K562 (cell line): ENCODE data around the gene ETS2. TPM values are rescaled to one million over a fixed set of nuclear protein-coding genes. Genes with fewer than 3 reads are reported as not detected.

Experiments used
- FIP1L1 ChIP-seq: fragments of 200-400 bp; formaldehyde crosslinking; IDR thresholded peaks from 2 replicates; pipeline ENCODE4 v1.6.1; 2018; ENCODE audit warnings: mild to moderate bottlenecking, low read depth, low read length; ENCODE audit not compliant: poor library complexity, severe bottlenecking
- MEIS2 ChIP-seq: fragments of 450-650 bp; IDR thresholded peaks from 2 replicates; pipeline ENCODE4 v1.6.1; 2014; ENCODE audit warnings: mild to moderate bottlenecking; ENCODE audit not compliant: partially characterized antibody
- NR2C1 ChIP-seq, 2 experiments: fragments of 450-650 bp; IDR thresholded peaks; 2 replicates each; pipeline ENCODE4 v1.6.1; 2017; ENCODE audit warnings: mild to moderate bottlenecking in 2 of 2, antibody characterized with exemption in 1 of 2, inconsistent platforms in 1 of 2, missing compliant biosample characterization in 1 of 2, missing genetic modification characterization in 1 of 2
- PBX2 ChIP-seq, 2 experiments: IDR thresholded peaks in 1 of 2; conservative IDR thresholded peaks in 1 of 2; 2 replicates each; pipeline ENCODE4 v1.6.1; 2016; ENCODE audit warnings: low read depth in 2 of 2, mild to moderate bottlenecking in 1 of 2, missing compliant biosample characterization in 1 of 2, missing genetic modification characterization in 1 of 2, moderate library complexity in 1 of 2
- PHTF2 ChIP-seq: fragments of 250-450 bp; sonication (Bioruptor Pico); IDR thresholded peaks from 2 replicates; pipeline ENCODE4 v1.5.0; 2021; ENCODE audit warnings: mild to moderate bottlenecking
- REST ChIP-seq, 2 experiments: fragments of 450-650 bp; formaldehyde crosslinking in 1 of 2; IDR thresholded peaks; 2 replicates each; pipeline versions ENCODE4 v1.4.0 to v1.6.1; 2014 to 2020; ENCODE audit warnings: mild to moderate bottlenecking in 2 of 2, borderline replicate concordance in 1 of 2, low read depth in 1 of 2
- SFPQ ChIP-seq: fragments of 200-400 bp; formaldehyde crosslinking; IDR thresholded peaks from 2 replicates; pipeline ENCODE4 v1.6.1; 2017; ENCODE audit warnings: mild to moderate bottlenecking, low read depth, low read length, moderate library complexity
- ZNF431 ChIP-seq: sonication (generic); formaldehyde crosslinking; IDR thresholded peaks from 2 replicates; pipeline ENCODE4 v1.8.0; 2022; ENCODE audit warnings: mild to moderate bottlenecking, missing genetic modification reagents
- polyA plus RNA-seq, 8 experiments: library from polyadenylated mRNA; depleted of rRNA in 4 of 8; stranded (reverse) in 5 of 8; unstranded in 3 of 8; fragments of >200 nt; fragmentation: Nextera tagmentation in 2 of 8; fragmentation: Illumina TruSeq in 1 of 8; extraction: Ambion mirVana in 2 of 8; extraction: Trizol in 1 of 8; gene quantifications; 2 replicates each; pipeline versions ENCODE4 v1.2.1 to v1.2.3, GENCODE V29; 2011 to 2014; ENCODE audit warnings: inconsistent platforms in 1 of 8, missing spikeins in 1 of 8
- total RNA-seq, 7 experiments: library from RNA; depleted of rRNA in 6 of 7; stranded (reverse); fragments of >200 nt in 6 of 7; fragmentation: Illumina TruSeq in 2 of 7; extraction: Trizol in 2 of 7; gene quantifications; 2 replicates each; pipeline versions ENCODE4 v1.2.1 to v1.2.3, GENCODE V29; 2011 to 2021; ENCODE audit warnings: low replicate concordance in 1 of 7
- TF ChIP-seq, protein P1 (sequence below): fragments of 250-450 bp; sonication (Bioruptor Pico); IDR thresholded peaks from 2 replicates; pipeline ENCODE4 v1.5.0; 2020; ENCODE audit warnings: mild to moderate bottlenecking, borderline replicate concordance

Gene ETS2
- total and polyA plus RNA-seq, 9 of the 15 experiments (the other 6 are each of a cell fraction or from before 2014, with no cell fraction given), result 1.7 to 24.4 (median 12.2) TPM

GRCh38 chr21:38848187-38848609 is 42.5 kb downstream of the ETS2 start (continued):
- TF ChIP-seq SFPQ, result no peak
- TF ChIP-seq REST (IDR thresholded peaks at IDR 0.05; ENCODE audit: borderline replicate concordance), result peak; percentile 5; the same call in 1 of the 2 replicates
- no peak for TF ChIP-seq REST (CRISPR knock-in tag; IDR thresholded peaks at IDR 0.05; ENCODE audit: low read depth)
- TF ChIP-seq, protein P1, sequence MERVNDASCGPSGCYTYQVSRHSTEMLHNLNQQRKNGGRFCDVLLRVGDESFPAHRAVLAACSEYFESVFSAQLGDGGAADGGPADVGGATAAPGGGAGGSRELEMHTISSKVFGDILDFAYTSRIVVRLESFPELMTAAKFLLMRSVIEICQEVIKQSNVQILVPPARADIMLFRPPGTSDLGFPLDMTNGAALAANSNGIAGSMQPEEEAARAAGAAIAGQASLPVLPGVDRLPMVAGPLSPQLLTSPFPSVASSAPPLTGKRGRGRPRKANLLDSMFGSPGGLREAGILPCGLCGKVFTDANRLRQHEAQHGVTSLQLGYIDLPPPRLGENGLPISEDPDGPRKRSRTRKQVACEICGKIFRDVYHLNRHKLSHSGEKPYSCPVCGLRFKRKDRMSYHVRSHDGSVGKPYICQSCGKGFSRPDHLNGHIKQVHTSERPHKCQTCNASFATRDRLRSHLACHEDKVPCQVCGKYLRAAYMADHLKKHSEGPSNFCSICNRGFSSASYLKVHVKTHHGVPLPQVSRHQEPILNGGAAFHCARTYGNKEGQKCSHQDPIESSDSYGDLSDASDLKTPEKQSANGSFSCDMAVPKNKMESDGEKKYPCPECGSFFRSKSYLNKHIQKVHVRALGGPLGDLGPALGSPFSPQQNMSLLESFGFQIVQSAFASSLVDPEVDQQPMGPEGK (CRISPR knock-in tag), result 0 out of 2 replicates have a peak, but pooled peaks have one; percentile 28
- peak; percentile 30 for TF ChIP-seq MEIS2
- no peak for TF ChIP-seq PHTF2 (CRISPR knock-in tag)
- TF ChIP-seq NR2C1 (IDR thresholded peaks at IDR 0.05), result no peak
- TF ChIP-seq NR2C1 (tag; IDR thresholded peaks at IDR 0.05), result peak; percentile 30; the same call in 1 of the 2 replicates
- TF ChIP-seq FIP1L1, result no peak
- TF ChIP-seq PBX2 (CRISPR knock-in tag; IDR thresholded peaks at IDR 0.05; ENCODE audit: low read depth), result no peak
- 0 out of 2 replicates have a peak, but pooled peaks have one; percentile 16 for TF ChIP-seq PBX2 (tag; conservative IDR thresholded peaks at IDR 0.05; ENCODE audit: low read depth)
- no peak for TF ChIP-seq ZNF431 (CRISPR knock-in tag)
